PC-9 (cell line): Measurements from ENCODE around the gene ATP8A1. TPM values are rescaled to one million over a fixed set of nuclear protein-coding genes. Genes with fewer than 3 reads are reported as not detected.

Experiments
- BruUV-seq: library from RNA; stranded (reverse); fragments of 400-500 nt; replicated peaks from 2 replicates; lab custom pipeline; 2021; lab: Mats Ljungman, UMichigan
- CTCF ChIA-PET: fragments of 300-600 bp; sonication (Branson Sonifier 250); formaldehyde crosslinking; loops from one replicate; lab custom pipeline; 2022; ENCODE audit warnings: antibody characterized with exemption; lab: Charles Lee
- POLR2A ChIA-PET: fragments of 300-600 bp; sonication (Branson Sonifier 250); formaldehyde crosslinking; loops from one replicate; lab custom pipeline; 2022; ENCODE audit warnings: antibody characterized with exemption; ENCODE audit not compliant: unreplicated experiment; lab: Charles Lee
- DNase-seq, 2 experiments: peaks; one replicate each; pipeline versions ENCODE4 v3.0.0 to v3.0.0-alpha.2; 2015 to 2022; ENCODE audit warnings: mixed read lengths in 1 of 2
- H2AFZ ChIP-seq: fragments of 200-600 bp; sonication (generic); 2 replicates; pipeline ENCODE4 v1.8.1; 2017; ENCODE audit warnings: antibody characterized with exemption
- H3F3A ChIP-seq: fragments of 200-600 bp; sonication (generic); 2 replicates; pipeline ENCODE4 v1.8.1; 2017; ENCODE audit warnings: antibody characterized with exemption, mild to moderate bottlenecking, low read depth; ENCODE audit not compliant: insufficient read depth
- H3K27ac ChIP-seq: fragments of 200-600 bp; sonication (generic); 2 replicates; pipeline ENCODE4 v1.6.1; 2016; ENCODE audit warnings: mixed run types
- H3K27me3 ChIP-seq: fragments of 200-600 bp; sonication (generic); 2 replicates; pipeline ENCODE4 v1.6.1; 2016; ENCODE audit warnings: low read depth, mixed run types; ENCODE audit not compliant: insufficient read depth
- H3K36me3 ChIP-seq: fragments of 200-600 bp; sonication (generic); 2 replicates; pipeline ENCODE4 v1.6.1; 2016; ENCODE audit warnings: low read depth, mixed run types
- H3K4me1 ChIP-seq: fragments of 200-600 bp; sonication (generic); replicated peaks from 2 replicates; pipeline ENCODE4 v1.6.1; 2016; ENCODE audit warnings: mixed run types; ENCODE audit not compliant: insufficient read depth
- H3K4me2 ChIP-seq: fragments of 200-600 bp; sonication (generic); 2 replicates; pipeline ENCODE4 v1.6.1; 2017; ENCODE audit warnings: mixed run types
- H3K4me3 ChIP-seq: fragments of 200-600 bp; sonication (generic); 2 replicates; pipeline ENCODE4 v1.6.1; 2016; ENCODE audit warnings: mixed run types
- H3K79me2 ChIP-seq: fragments of 200-600 bp; sonication (generic); 2 replicates; pipeline ENCODE4 v1.6.1; 2017; ENCODE audit warnings: low read depth, mixed run types
- H3K9me2 ChIP-seq: fragments of 200-600 bp; sonication (generic); 2 replicates; pipeline ENCODE4 v1.8.1; 2017; ENCODE audit warnings: mild to moderate bottlenecking; ENCODE audit not compliant: insufficient read depth
- H3K9me3 ChIP-seq: fragments of 200-600 bp; sonication (generic); 2 replicates; pipeline ENCODE4 v1.8.1; 2016; ENCODE audit warnings: low read depth; ENCODE audit not compliant: insufficient read depth
- H4K20me1 ChIP-seq: fragments of 200-600 bp; sonication (generic); 2 replicates; pipeline ENCODE4 v1.8.1; 2017; ENCODE audit not compliant: insufficient read depth
- CTCF ChIP-seq: fragments of 200-600 bp; sonication (generic); conservative IDR thresholded peaks from 2 replicates; pipeline ENCODE4 v1.6.1; 2017; ENCODE audit warnings: mixed run types, antibody characterized with exemption, mild to moderate bottlenecking, moderate library complexity
- EZH2 ChIP-seq: fragments of 200-600 bp; sonication (generic); IDR thresholded peaks from 2 replicates; pipeline ENCODE4 v1.8.0; 2017; ENCODE audit warnings: antibody characterized with exemption, low read depth
- intact Hi-C: fragments of 100-400 bp; cut with micrococcal nuclease; formaldehyde crosslinking; loops from one replicate; pipeline ENCODE4 v1.10.0; 2022; ENCODE audit not compliant: unreplicated experiment
- total RNA-seq: library from RNA; stranded (reverse); gene quantifications from 2 replicates; pipeline ENCODE4 v1.2.3, GENCODE V29; 2021

Gene ATP8A1
- total RNA-seq, 1 experiment from 2014 or later, result not detected

GRCh38 chr4:42554072-42554471 lies 102.8 kb downstream of the ATP8A1 start:
- Histone ChIP-seq H3K79me2 (no peaks in the 10 kb centered on the region), H3K9me3 (no peaks in the 10 kb centered on the region), H3K4me2 (no peak overlapping the region), H3K27me3 (0 out of 2 replicates have a peak, but pooled peaks cover 3% of the 10 kb centered on the region), H3K4me1 (no peaks in the 10 kb centered on the region), H3K36me3 (no peaks in the 10 kb centered on the region), H3K9me2 (no peaks in the 10 kb centered on the region), H2AFZ (no peak overlapping the region), H3K4me3 (no peak overlapping the region), H3F3A (no peaks in the 10 kb centered on the region), H3K27ac (no peak overlapping the region), H4K20me1 (no peaks in the 10 kb centered on the region)
- BruUV-seq, result no TSS peak
- intact Hi-C loops, result no loop called here
- CTCF ChIA-PET, result no interaction called here
- no peak for TF ChIP-seq EZH2
- POLR2A ChIA-PET, result no interaction called here
- no peak for DNase-seq

GRCh38 chr4:42549896-42550295 lies 107.0 kb downstream of the ATP8A1 start:
- no peaks in the 10 kb centered on the region for H3K4me1 ChIP-seq
- H3K27me3 ChIP-seq, result 0 out of 2 replicates have a peak, but pooled peaks cover 3% of the 10 kb centered on the region
- peaks cover 2% of the 10 kb centered on the region; the same call in 1 of the 2 replicates for H4K20me1 ChIP-seq
- H2AFZ ChIP-seq, result no peak overlapping the region
- H3K4me3 ChIP-seq, result no peak overlapping the region
- no peaks in the 10 kb centered on the region for H3K9me2 ChIP-seq
- no peak for TF ChIP-seq CTCF
- POLR2A ChIA-PET, result no interaction called here
- H3K27ac ChIP-seq, result no peak overlapping the region
- no TSS peak for BruUV-seq
- intact Hi-C loops, result no loop called here
- CTCF ChIA-PET, result no interaction called here
- no peaks in the 10 kb centered on the region for H3K36me3 ChIP-seq
- no peaks in the 10 kb centered on the region for H3K79me2 ChIP-seq
- H3F3A ChIP-seq, result no peaks in the 10 kb centered on the region
- no peak for DNase-seq
- no peak overlapping the region for H3K4me2 ChIP-seq
- H3K9me3 ChIP-seq, result no peaks in the 10 kb centered on the region

GRCh38 chr4:42547805-42548204 lies 109.1 kb downstream of the ATP8A1 start:
- Histone ChIP-seq H3K79me2 (no peaks in the 10 kb centered on the region), H3F3A (no peaks in the 10 kb centered on the region), H3K9me2 (no peaks in the 10 kb centered on the region), H2AFZ (no peak overlapping the region), H3K4me1 (no peaks in the 10 kb centered on the region), H3K4me3 (no peak overlapping the region), H3K27ac (no peak overlapping the region), H4K20me1 (peaks cover 2% of the 10 kb centered on the region; the same call in 1 of the 2 replicates), H3K27me3 (peaks cover 7% of the 10 kb centered on the region; the same call in 1 of the 2 replicates), H3K36me3 (no peaks in the 10 kb centered on the region), H3K9me3 (no peaks in the 10 kb centered on the region), H3K4me2 (no peak overlapping the region)
- TF ChIP-seq EZH2 (no peak), CTCF (no peak)
- CTCF ChIA-PET, result no interaction called here
- intact Hi-C loops, result no loop called here
- no peak for DNase-seq
- POLR2A ChIA-PET, result no interaction called here
- BruUV-seq, result no TSS peak

- no peak overlapping the region for H2AFZ ChIP-seq
- H3K27me3 ChIP-seq, result peaks cover 4% of the 10 kb centered on the region; the same call in 1 of the 2 replicates
- H3K4me3 ChIP-seq, result no peak overlapping the region
- intact Hi-C loops, result no loop called here
- DNase-seq, result no peak
- no peaks in the 10 kb centered on the region for H3F3A ChIP-seq
- no peak overlapping the region for H3K4me2 ChIP-seq
- H3K79me2 ChIP-seq, result no peaks in the 10 kb centered on the region
- no TSS peak for BruUV-seq
- no peaks in the 10 kb centered on the region for H3K9me2 ChIP-seq
- H4K20me1 ChIP-seq, result peaks cover 2% of the 10 kb centered on the region; the same call in 1 of the 2 replicates
- H3K36me3 ChIP-seq, result no peaks in the 10 kb centered on the region
- CTCF ChIA-PET, result no interaction called here
- H3K4me1 ChIP-seq, result no peaks in the 10 kb centered on the region
- H3K9me3 ChIP-seq, result no peaks in the 10 kb centered on the region
- no peak overlapping the region for H3K27ac ChIP-seq
- TF ChIP-seq CTCF (no peak), EZH2 (no peak)
- POLR2A ChIA-PET, result no interaction called here
Observed at GRCh38 chr4:42543762-42544161, 113.1 kb downstream of the ATP8A1 start.
